CD1c-positive myeloid dendritic cell (primary cell): ENCODE measurements around the gene NOTCH2.
"Not testable (repeated sequence)": the region's sequence is repeated elsewhere in the genome, so short reads cannot be mapped to it uniquely, and the experiment has no call there.

Experiments
- DNase-seq: peaks from one replicate; pipeline ENCODE4 v3.0.0-alpha.2; 2016; ENCODE audit errors: extremely low spot score

Gene NOTCH2

GRCh38 chr1:120068683-120069066 is 787 bp downstream of the NOTCH2 start:
- DNase-seq: not testable (repeated sequence)

DNA sequence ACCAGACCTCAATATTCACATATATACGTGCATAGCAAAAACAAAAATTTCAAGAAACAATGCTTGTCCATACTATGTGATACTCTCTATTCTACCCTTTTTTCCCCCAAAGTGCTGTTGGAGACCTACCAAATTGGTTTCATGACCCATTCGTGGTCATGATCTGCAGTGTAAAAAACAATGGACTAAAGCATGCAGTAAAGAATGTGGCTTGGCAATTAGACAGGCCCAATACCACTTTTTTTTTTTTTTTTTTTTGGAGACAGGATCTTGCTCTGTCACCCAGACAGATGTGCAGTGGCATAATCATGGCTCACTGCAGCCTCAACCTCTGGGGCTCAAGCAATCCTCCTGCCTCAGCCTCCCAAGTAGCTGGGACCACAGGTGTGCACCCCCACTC is 21.3 kb downstream of the NOTCH2 start:
- not testable (repeated sequence) for DNase-seq

DNA sequence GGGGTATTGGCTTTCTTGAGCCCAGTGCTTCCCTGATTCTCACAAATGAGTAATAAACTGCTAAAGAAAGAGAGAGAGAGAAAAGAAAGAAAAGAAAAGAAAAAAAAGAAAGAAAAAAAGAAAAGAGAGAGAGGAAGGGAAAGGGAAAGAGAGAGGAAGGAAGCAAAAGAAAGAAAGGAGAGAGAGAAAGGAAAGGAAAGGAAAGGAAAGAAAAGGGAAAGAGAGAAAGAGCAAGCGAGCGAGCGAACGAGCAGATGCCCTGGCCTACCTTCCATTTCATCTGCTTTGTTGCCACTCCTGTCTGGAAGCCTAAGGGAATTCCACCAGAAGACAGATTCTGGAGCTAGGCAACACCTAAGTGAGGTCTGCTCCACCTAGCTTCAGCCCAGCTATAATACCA is 27.7 kb downstream of the NOTCH2 start:
- not testable (repeated sequence) for DNase-seq

- DNase-seq: not testable (repeated sequence)
Observed at GRCh38 chr1:120032253-120032652, 37.2 kb downstream of the NOTCH2 start.

- not testable (repeated sequence) for DNase-seq
Observed at GRCh38 chr1:120023791-120024190, 45.7 kb downstream of the NOTCH2 start.

GRCh38 chr1:120014978-120015377 is 54.5 kb downstream of the NOTCH2 start:
- not testable (repeated sequence) for DNase-seq

GRCh38 chr1:120008320-120008719 is 61.1 kb downstream of the NOTCH2 start:
- not testable (repeated sequence) for DNase-seq

DNA sequence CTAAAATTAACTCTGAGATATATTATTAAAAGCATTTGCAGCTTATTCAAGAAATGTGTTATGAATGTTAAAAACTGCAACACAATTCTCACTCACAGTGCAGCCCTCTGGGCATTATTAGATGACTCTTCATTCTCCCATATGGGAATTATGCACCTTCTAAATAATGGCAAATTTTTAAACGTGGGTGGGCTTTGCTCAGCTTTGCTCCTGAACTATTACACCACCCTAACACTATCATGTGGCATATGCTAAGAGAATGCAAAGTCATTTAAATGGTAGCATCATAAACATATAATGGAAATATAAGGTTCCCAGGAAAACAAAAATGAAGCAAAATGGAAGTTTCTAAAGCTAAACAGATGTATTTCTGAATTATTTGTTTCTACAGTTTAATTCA is 61.6 kb downstream of the NOTCH2 start:
- DNase-seq: not testable (repeated sequence)

- not testable (repeated sequence) for DNase-seq
Observed at GRCh38 chr1:120001035-120001434, 68.4 kb downstream of the NOTCH2 start.

DNA sequence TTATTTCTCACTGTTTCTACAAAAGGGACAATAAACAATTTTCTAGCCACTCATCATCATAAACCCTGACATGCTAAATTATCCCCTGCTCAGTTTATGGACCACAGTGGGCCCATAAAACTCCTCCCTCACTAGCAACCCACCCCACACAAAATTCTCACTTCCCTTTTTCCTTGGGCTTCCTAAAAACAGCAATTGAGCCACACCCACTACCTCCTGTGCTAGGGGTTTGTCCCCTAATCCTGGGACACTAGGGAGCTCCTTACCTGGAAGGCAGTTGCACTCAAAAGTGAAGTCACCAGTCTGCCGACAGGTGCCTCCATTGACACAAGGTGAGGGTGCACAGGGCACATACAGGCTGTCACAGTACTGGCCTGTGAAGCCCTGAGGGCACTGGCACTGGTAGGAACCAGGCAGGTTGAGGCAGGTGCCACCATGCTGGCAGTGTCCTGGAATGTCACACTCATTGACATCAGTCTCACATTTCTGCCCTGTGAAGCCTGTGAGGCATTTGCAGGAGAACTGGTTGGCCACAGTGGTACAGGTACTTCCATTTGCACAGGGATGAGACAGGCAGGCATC is 72.6 kb downstream of the NOTCH2 start:
- DNase-seq: peak; percentile 52

- not testable (repeated sequence) for DNase-seq
Observed at GRCh38 chr1:119995975-119996374, 73.5 kb downstream of the NOTCH2 start.

- DNase-seq: peak; percentile 82
Observed at GRCh38 chr1:119988306-119989062, 81.0 kb downstream of the NOTCH2 start.

- peak; percentile 43 for DNase-seq
Observed at GRCh38 chr1:119987686-119988085, 81.8 kb downstream of the NOTCH2 start.

- peak; percentile 53 for DNase-seq
Observed at GRCh38 chr1:119987112-119987511, 82.3 kb downstream of the NOTCH2 start.

GRCh38 chr1:119986007-119986497 is 83.4 kb downstream of the NOTCH2 start:
- DNase-seq: no peak

- no peak for DNase-seq
Observed at GRCh38 chr1:119984771-119985170, 84.7 kb downstream of the NOTCH2 start.

DNA sequence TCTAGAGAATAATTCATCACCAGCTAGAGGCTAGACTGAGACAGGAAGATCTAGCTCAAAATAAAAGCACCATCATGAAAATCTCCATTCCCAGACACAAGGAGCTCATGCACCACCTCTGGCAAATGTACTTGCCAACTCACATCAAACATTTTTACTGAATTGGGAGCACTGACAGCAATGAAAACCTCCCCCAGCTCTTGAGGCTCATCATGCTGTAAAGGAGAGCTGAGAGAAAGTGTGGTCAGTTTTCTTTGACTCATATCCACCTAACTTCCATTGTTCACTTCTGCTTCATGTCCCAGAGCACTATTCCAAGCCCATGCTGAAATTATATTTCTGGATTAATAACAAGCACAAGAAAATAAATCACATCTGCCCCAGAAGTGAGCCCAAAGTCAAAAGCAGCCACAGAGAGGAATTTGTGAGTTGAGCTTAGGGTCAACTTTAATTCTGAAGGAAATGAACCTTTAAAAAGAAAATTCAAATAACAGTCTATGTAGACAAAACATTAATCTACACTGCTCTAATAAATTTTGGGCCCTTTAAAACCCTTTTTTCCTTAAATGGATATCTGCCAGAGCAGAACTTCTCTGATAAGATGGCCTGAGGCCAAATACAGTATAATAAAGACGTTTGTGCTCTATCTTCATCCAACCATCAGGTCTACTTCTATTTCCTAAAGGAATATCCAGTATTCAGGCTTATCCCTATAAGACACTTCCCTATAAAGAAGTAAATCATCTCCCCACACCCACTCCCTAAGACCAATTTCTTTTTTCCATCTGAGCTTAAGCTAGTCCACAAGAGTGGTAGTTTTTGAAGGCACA is 87.3 kb downstream of the NOTCH2 start:
- peak; percentile 32 for DNase-seq

GRCh38 chr1:119981496-119981895 is 88.0 kb downstream of the NOTCH2 start:
- DNase-seq: no peak

DNA sequence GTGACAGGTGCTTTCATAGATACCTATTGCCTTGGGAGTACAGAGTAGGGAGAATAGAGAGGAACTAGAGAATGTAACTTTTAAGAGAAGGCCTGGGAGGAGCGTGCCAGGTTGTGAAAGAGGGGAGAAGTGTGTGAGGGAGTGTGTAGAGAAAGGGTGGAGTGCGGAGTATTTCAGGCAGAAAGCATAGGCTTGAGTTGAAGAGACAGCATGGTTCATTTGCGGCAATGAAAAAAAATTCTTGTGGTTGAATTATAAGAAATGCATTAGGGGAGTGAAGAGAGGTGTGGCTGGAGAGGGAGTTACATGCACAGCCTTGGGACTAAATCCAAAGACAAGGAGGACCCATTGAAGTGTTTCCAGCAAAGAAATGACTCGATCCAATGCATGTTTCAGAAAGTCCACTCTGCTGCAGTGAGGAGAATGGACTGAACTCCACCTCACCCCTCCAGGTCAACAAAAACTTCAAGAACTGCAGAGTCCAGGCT is 91.4 kb downstream of the NOTCH2 start:
- no peak for DNase-seq

- DNase-seq: not testable (repeated sequence)
Observed at GRCh38 chr1:119977113-119977736, 92.2 kb downstream of the NOTCH2 start.

DNA sequence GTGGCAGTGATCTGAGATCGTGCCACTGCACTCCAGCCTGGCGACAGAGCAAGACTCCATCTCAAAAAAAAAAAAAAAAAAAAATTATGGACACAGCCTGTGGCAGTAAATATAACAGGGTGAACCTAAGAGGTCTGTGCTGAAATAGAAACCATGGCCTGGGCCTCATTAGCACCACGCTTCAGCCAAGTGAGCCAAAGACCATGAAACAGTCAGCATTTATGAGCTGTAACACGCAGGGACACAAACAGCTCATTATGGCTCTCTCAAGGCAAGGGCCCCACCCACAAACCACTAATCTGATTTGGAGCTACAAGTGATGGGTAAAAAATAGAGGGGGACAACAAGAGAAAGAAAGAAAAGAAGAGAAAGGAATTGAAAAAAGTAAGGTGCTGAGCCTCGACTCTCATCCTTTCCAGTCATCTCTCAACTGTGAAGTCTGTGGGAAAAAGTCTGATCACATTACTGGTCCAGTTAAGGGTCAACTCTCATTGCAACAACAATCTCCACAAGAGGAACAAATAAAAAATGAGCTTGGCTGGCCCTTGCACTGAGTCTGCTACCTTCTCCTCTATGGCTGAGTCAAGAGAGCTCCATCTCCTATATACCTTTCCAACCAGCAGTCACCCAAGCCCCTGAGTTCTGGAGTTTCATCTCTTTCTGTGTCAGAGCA is 93.7 kb downstream of the NOTCH2 start:
- not testable (repeated sequence) for DNase-seq
